D341Med (cell line): ENCODE measurements around the gene KREMEN1.
"Not testable (repeated sequence)": the region's sequence is repeated elsewhere in the genome, so short reads cannot be mapped to it uniquely, and the experiment has no call there.

Experiments used
- DNase-seq: peaks from one replicate; pipeline ENCODE4 v3.0.0; 2012; ENCODE audit warnings: low spot score

Gene KREMEN1

DNA sequence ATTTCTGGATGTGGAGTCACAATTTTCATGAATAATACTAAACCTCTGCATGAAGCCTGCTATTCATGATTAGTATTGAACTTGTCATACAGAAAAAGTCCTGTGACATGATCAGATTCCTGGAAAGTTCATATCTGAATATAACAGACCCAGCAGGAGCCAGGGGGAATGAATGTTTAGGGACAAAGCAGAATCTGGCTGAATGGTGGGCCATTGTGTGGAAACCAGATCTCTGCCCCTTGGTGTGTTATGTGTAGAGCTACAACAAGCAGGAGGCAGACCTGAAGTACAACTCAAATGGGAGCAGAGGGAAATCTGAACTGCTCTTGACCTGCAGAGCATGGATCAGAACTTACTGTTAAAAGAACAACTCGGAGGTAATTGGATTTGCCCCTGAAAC is 30.3 kb downstream of the KREMEN1 start:
- DNase-seq: no peak

DNA sequence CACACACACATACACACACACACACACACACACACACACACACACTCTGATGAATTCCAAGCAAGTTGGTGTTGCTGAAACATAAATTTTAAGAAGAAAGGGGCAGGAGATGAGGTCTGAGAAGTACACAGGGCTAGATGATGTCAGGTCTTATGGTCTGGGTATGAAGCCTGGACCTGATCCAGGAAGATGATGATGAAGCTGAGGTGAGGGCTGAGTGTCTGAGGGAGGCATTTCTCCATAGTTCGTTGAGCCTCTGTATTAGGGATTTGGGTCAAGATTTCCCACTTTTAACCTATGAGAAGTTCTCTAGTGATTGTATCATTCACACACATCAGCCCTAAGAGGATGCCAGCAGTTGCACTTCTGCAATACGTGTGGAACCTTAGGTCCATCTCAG is 32.6 kb downstream of the KREMEN1 start:
- no peak for DNase-seq

DNA sequence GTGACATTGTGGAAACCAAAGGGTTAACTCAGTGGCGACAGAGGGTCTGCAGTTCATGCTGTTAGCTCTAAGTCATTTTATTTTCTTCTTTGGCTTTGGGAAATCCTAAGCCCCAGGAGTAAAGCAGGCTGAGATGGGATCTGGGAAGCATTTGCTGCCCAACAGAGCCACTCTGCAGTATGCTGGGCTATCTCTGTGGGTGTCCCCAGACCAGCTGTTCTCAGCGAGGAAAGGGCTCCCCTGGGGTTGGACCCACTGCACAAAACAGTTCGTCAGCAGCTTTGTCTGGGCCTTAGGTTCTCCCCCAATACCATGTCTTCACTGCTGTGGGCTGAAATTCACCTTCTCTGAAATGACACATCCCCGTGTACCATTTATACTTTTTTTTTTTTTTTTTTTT is 34.0 kb downstream of the KREMEN1 start:
- peak; percentile 82 for DNase-seq

DNA sequence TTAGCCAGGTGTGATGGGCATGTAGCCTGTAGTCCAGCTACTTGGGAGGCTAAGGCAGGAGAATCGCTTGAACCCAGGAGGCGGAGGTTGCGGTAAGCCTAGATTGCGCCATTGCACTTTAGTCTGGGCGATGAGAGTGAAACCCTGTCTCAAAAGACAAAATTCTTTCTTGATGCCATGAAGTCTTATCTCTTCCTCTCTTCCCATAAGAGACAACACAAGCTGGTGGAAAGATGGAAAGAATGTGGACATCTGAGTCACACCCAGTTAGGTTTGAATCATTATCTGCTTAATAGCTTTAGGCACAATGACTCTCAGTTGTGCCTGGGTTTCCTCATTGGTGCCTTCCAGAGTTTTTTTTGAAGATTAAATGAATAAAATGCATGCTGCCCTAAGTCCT is 35.3 kb downstream of the KREMEN1 start:
- no peak for DNase-seq

DNA sequence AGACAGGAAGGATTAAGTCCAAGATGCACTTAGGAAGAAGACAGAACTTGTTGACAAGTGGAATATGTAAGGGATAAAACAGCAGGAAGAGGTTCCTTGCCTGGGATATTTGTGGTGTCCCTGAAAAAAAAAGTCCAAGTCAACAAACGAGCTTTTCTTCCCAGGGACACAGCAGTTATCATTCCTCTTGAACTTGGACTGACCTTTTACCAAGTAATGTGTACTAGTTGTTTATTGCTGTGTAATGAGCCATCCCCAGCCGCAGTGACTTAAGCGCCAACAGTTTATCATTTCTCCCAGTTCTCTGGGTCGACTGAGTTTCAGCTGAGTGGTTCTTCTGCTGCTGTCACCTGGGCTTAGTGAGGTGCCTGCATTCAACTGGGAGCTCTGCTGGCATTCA is 37.0 kb downstream of the KREMEN1 start:
- no peak for DNase-seq

DNA sequence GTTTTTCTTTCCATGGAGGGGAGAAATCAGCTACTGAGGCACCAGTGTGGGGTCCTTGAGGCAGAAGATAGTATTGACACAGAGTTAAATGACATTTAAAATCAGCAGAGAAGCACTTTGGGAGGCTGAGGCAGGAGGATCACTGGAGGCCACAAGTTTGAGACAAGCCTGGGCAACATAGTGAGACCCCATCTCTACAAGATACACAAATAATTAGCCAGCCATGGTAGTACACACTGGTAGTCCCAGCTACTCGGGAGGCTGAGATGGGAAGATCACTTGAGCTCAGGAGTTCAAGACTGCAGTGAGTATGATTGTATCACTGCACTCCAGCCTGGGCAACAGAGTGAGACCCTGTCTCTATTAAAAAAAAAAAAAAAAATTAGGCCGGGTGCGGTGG is 38.1 kb downstream of the KREMEN1 start:
- no peak for DNase-seq

DNA sequence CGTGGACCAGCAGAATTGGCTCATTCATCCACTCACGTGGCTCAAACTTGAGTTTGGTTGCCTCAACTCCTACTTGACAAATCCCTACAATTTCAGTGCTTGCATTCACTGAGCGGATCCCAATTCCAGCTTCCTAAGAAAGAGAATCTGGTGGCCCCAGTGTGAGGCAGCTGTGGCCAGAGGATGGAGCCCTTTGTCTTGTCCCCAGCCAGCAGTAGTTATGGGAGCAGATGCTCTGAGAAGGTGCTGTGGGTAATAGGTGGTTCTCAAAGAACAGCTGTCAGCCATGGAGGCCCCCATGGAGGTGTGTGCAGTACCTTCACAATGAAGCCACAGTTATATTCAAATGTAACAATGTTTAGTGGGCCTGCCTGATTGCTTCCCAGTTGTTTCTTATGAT is 39.3 kb downstream of the KREMEN1 start:
- DNase-seq: no peak

DNA sequence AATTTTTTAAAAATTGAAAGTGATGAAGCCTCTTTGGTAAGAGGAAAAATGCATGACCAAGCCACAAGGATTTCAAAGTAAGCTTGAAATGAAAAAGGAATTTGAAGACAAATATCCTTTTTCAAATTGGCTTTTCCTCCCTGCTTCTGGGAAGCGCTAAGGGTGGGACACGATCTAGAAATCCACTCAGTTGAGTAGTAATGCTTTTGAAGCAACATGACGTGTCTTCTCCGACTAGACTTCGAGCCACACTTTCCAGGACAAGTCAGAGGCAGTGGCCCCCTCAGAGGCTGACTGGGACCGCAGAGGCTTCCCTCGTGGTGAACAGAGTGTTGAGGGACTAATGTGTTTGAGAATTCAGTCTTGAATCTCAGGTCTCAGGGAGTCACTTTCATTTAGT is 39.8 kb downstream of the KREMEN1 start:
- DNase-seq: no peak

DNA sequence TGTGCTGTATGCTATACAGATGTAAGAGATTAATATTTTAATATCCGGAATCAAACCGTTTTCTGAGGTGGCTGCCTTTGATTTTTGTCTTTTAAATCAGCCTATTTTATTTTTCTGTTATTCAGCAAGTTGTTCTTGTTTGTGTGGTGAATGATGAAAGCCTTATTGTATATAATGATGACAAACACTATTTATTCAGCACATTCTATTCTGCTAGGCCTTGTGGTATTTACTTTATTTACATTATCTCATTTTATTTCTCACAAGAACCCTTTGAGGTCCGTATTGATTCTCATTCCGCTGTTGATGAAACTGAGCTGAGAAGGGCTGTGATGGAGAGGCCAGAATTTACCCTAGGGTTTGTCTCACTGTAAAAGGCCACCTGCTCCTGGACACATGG is 40.5 kb downstream of the KREMEN1 start:
- DNase-seq: no peak

DNA sequence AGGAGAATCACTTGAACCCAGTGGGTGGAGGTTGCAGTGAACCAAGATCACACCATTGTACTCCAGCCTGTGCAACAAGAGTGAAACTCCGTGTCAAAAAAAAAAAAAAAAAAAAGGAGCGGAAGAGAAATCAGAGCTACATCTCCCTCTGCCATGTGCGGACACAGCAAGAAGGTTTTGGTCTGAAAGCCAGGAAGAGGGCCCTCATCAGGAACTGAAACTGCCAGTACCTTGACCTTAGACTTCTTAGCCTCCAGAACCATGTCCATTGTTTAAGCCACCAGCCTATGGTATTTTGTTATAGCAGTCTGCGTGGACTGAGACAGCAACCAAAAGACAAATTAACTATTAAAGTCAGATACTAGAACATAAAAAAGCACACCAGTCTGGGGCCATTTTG is 41.6 kb downstream of the KREMEN1 start:
- no peak for DNase-seq

DNA sequence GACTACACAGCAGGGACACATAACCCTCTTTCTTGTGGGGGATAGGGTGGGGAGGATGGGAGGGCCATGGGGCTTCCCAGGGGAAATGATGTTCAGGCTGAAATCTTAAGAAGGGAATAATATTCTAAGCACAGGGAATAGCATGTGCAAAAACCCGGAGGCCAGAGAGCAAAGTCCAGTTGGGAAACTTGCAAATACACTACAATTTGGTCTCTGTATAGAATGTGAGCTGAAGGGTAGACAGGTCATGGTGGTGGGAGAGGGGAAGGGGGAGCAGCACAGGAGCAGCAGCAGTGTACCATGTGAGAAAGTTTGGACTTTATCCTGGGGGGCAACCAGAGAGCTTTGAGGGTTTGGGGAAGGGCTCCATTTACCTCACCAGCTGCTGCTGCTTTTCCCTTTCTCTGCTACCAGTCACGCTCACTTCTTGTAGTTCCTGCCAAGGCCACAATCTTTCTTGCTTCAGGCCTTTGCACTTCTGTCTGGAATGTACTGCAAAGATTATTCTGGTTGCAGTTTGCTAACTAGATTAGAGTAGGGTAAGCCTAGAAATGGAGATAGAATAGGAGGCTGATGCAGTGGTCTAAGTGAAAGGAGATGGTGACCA is 43.0 kb downstream of the KREMEN1 start:
- no peak for DNase-seq

DNA sequence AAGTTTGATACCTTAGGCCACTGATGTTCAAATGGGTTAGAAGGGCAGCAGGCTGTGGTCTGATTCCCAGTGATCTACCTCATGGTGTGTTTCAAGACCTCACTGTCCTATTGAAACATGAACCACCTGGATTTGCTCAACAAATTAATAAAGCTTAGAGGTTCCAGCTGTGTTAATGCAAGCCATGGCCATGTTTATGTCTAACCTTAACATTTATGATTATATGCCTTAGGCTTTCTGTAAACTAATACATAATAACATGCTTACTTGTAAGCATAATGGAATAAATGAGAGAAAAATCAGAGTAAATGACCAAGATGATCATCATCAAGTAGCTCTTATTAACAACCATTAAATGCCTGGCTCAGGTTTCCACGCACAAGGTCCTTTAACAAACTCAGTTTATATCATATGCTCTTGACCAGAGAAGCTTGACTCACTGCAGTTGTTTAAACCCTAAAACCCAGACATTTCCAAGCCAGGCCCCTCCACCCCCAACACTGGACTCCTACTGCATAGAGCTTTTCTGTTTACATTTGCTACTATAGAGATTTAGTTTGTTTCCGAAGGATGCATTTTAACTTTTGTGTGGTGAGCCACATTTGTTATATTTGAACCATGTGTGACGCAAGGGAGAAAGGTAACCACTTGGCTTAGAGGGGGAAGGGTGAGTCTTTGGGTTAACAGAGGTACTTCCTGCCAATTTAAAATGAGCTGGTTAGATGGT is 43.7 kb downstream of the KREMEN1 start:
- DNase-seq: no peak

DNA sequence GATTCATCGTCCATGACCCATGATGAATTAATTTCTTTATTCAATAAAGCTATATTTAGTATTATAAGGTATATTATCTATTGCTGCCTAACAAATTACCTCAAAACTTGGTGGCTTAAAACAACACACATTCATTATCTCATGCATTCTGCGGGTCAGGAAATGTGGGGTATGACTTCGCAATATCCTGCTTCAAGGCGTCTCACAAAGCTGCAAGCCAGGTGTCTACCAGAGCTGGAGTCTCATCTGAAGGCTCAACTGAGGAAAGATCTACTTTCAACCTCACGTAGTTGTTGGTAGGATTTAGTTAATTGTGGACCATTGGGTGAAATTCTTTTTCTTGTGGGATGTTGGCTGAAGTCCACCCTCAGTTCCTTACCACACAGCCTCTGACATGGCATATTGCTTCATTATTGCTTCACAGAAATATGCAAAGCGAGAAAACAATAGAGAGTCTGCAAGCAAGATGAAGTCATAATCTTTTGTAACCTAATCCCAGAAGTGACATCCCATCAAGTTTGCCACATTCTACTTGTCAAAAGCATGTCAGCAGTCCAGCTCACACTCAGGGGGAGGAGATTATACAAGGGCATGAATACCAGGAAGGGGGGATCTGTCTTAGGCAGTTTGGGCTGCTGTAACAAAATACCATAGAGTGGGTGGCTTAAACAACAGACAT is 45.1 kb downstream of the KREMEN1 start:
- DNase-seq: no peak

DNA sequence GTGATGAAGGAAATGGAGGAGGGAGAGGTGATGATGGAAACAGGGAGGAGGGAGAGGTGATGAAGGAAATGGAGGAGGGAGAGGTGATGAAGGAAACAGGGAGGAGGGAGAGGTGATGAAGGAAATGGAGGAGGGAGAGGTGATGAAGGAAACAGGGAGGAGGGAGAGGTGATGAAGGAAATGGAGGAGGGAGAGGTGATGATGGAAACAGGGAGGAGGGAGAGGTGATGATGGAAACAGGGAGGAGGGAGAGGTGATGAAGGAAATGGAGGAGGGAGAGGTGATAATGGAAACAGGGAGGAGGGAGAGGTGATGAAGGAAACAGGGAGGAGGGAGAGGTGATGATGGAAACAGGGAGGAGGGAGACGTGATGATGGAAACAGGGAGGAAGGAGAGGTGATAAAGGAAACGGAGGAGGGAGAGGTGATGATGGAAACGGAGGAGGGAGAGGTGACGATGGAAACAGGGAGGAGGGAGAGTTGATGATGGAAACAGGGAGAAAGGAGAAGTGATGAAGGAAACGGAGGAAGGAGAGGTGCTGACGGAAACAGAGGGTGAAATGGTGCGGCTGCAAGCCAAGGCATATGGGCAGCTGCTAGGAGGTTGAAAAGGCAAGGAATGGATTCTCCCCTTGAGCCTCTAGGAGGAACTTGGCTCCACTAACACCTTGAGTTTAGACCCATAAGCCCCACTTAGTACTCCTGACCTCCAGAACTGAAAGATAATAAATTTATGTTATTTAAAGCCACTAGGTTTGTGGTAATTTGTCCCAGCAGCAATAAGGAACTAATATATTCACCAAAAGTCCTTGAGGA is 47.5 kb downstream of the KREMEN1 start:
- DNase-seq: not testable (repeated sequence)

DNA sequence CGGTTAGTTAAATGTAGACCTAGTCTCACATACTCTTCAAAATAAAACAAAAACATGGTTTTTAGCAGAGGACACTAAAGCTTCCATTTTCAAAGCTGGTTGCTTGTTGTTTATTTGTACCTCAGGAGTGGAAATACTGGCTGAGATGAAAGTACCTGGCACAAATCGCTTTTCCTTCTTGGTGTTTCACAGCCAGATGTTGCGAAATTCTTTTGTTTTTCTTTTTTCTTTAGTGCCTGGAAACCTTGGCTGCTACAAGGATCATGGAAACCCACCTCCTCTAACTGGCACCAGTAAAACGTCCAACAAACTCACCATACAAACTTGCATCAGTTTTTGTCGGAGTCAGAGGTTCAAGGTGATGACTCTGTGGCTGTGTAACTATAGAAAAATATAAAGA is 48.3 kb downstream of the KREMEN1 start:
- DNase-seq: no peak

DNA sequence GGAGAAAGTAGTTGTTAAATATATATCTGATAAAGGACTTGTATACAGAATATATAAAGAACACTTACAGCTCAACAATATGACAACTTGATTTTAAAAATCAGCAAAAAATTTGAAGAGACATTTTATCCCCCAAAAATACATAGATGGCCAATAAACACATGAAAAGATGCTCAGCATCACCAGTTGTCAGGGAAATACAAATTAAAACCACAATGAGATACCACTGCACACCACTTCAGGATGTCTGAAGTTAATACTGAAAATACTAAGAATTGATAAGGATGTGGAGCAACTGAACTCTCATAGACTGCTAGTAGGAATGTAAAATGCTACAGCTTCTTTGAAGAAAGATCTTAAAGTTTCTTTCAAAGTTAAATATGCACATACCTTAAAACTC is 49.2 kb downstream of the KREMEN1 start:
- DNase-seq: no peak

DNA sequence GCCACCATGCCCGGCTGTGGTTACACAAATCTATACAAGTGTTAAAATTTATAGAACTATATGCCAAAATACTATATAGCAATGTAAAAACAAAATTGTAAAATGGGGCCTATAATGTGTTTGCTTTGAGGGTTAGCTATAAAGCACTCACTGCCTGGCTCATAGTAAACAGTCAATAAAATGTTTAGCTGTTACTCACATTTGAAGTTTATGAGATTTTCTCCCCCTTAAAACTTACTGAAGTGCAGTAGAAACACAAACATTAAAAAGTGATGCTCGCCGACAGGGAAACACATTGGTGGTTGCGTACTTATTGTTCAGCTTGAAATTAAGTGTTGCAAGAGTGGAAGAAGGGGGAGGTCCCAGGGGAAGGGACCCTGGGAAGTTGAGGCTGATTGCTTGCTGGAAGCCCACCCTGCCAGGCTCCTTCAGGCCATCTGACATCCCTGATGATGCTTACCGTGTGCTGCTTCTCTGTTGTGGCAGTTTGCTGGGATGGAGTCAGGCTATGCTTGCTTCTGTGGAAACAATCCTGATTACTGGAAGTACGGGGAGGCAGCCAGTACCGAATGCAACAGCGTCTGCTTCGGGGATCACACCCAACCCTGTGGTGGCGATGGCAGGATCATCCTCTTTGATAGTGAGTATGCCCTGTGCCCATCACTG is 52.1 kb downstream of the KREMEN1 start:
- no peak for DNase-seq

DNA sequence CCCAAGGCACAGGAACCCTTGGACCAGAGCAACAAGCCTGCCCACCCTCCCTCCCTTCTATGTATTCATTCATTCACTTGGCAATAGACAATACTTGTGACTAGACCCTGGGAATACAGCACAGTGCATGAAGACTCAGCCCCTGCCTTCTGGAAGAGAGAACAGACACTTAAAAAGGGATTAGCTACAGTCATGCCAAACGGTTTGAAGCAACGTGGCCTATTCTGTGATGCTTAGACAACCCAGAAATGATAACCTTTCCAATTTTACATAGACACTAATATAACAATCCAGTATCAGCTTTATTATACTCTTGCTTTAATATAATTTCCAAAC is 52.6 kb downstream of the KREMEN1 start:
- DNase-seq: no peak

DNA sequence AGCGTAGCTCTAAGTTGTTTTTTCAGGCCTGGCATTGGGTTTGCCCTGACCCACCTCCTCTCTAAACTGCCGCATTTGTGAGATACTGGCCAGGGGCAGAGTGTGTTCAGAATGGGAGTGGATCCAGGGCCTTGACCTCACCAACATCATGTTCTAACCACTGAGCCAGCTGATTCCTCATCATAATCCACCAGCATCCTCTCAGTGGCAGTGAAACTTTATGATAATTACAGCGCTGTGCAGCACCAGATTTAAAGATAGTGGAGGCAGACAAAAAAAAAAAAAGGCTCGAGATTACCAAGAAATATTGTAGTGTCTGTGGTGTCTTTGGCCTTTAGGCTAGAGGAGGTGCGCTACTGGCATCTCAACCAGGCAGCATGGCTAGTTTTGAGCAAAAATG is 53.0 kb downstream of the KREMEN1 start:
- DNase-seq: no peak

DNA sequence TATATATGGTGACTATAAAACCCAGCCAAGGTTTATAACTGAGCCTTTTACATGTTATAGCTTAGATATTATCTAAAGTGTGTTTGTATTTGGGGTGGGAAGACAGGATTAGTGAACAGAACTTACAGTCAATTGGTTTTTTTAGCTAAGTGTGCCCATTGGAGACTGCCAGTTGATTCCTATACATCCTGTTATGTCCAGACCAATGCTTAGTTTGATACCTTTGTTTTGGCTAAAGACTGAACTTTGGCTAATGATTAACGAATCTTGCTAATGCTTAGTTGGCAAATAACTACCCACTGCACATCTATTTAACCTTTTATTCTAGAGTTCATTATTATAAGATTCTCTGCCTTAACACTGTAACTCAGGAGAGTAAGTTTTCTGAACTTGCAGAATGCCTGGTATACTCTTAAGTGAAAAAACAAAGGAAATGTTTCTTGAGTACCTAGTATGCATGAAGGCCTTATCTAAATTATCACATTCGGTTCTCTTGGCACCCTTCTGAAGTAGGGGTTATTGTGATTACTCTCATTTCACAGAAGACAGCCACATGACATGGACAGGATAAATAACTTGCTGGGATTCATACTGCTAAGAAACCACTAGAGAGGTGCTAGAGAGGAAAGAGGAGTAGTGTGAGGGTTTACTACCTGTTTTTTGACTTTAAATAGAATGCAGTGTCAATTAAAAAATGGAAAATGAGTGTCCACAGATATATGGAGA is 54.0 kb downstream of the KREMEN1 start:
- DNase-seq: no peak
